B cell (primary cell): ENCODE measurements around the gene EIF2A.

ENCODE experiments used
- CTCF ChIP-seq: fragments of 200-600 bp; IDR thresholded peaks from one replicate; pipeline ENCODE4 v1.8.0; 2022; ENCODE audit warnings: antibody characterized with exemption, mild to moderate bottlenecking
- EZH2 ChIP-seq: IDR thresholded peaks from 2 replicates; pipeline ENCODE4 v1.6.1; 2012; ENCODE audit warnings: borderline replicate concordance, low read depth, mild to moderate bottlenecking, moderate library complexity, low read length; ENCODE audit not compliant: insufficient read depth, poor library complexity, severe bottlenecking

GRCh38 chr3:150523538-150523937 is 23.0 kb upstream of the EIF2A start:
- no peak for TF ChIP-seq CTCF
- no peak for TF ChIP-seq EZH2
